NOMO-1 (cell line): Measurements from ENCODE around the gene MINDY4.

Experiments used
- DNase-seq, 2 experiments: peaks; one replicate each; lab custom pipeline; 2025; ENCODE audit not compliant: unreplicated experiment in 2 of 2; lab: John Stamatoyannopoulos, UW

MINDY4 gene

DNA sequence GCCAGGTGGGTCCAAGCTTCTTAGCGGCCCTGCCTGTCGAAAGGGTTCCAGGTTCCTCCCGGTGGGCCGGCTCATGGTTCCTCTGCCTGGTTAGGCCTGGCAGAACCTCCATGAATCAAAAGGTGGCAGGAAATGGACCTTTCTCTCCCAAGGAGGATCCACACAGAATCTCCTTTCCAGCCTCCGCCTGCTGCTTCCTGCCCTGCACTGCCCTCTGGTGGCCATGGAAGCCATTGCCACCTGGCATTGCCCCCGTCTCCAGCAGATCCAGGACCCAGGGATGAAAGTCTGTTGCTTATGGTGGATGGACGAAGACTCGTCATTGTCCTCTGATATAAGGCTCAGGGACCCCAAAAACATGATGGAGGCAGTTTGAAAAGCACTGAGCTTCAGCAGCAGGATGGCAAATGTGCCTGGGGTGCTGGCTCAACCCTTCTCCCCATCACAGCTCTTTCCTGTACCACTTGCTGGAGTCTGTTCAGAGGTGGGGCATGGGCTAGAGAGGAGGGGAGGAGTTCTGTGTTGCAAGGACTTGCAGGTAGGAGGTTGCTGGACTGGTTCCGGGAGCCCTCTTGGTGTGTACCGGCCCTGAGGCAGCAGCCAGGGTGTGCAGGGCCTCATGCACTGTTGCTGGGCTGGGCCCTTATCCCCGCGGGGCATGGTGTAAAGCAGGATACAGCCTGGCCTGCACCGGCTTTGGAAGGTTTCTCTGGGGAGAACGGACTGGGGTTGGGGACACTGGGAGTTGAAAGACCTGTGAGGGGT is 30.6 kb upstream of the MINDY4 start:
- peak in 1 of 2 experiments; percentile 46 for DNase-seq

DNA sequence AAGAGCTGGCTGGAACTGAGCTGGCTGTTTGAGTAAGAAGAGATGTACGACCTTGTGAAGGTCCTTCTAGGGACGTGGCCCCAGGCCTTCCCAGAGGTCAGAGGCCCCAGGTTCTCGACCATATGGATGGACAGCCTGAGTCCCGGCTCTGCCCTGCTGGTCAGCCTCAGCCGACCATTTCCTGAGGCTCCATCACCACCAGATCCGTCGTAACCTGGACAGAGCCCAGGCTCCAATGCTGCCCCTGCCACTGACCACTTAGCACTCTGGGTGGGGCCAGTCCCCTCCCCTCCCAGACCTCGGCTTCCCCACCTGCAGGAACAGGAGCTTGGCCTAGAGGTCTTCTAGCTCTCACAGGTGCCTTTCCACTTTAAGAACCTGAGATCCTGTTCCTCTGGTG is 29.9 kb upstream of the MINDY4 start:
- DNase-seq: no peak

- DNase-seq: no peak
These were observed 27.7 kb upstream of the MINDY4 start for GRCh38 chr7:30743371-30744074.

GRCh38 chr7:30744075-30744417 is 27.2 kb upstream of the MINDY4 start:
- no peak for DNase-seq

DNA sequence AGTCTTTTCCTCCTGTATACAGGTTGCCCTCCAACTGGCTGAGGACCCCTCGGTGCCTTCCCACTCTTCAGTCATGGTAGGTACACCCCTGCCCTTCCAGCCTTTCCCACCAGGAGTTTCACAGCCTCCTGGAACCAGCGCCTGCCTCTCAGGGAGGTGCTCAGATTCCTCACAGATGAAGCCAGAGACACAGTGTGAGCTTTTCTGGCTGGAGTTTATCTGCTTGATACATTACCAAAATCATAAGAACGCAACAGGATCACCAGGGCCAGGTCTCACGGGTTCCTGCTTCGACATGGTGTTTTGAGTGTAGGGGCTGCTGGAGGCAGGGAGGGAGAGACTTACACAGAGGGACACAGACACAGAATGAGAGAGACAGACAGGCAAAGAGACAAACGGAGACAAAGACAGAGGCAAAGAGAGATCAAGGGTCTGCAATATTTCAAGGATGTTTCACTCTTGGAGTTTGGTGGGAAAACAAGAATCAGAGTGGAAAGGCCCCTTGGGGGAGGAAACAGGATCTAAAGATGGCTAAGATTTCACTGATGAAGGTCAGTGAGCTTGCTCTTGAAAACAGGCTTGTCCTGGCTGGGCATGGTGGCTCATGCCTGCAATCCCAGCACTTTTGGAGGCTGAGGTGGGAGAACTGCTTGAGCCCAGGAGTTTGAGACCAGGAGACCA is 25.8 kb upstream of the MINDY4 start:
- DNase-seq: no peak

GRCh38 chr7:30750010-30750409 is 21.2 kb upstream of the MINDY4 start:
- DNase-seq: no peak

DNA sequence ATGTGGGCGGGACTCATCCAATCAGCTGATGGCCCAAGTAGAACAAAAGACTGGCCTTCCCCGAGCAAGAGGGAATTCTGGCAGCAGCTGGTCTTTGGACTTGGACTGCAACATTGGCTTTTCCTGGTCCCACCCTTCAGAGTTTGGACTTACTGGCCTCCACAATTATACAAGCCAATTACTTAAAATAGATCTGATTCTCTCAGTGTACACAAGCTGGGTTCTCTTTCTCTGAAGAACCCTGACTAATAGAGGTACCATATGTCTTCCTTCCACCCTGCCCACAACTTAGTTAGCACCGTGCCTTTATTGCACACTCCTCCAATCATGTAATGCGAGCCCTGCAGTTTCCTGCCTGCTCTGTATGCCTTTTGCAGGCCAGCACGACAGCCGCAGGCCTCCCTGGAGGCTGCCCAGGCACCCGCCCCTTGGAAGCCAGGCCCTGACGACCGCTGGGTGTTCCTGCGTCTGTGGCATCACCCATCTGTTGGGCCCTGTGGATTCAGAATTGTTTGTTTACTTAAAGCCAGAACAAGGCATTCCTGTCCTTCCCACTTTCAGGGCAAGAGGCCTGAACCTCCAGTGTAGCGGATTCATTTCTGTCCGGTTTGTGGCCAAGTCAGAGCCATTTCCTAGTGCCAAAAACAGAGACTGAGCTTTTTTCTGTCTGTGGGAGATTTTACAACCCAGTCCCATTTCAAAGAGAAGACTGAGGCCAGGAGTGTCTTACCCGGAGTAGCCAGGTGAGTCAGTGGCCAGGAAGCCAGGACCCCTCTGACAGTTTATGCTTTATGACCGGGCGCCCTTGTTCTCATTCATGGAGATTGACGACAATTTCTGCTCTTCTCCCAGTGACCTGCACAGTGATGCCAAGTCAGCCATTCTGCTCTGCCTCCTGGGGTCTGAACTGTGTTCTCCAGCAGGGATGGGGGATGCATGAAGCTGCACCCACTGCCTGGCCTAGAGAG is 20.2 kb upstream of the MINDY4 start:
- DNase-seq: no peak

GRCh38 chr7:30751696-30752273 is 19.4 kb upstream of the MINDY4 start, which contains the start of gene INMT:
Gene INMT (plus strand): TSS chr7:30752135. CDS start chr7:30752151, 16 bp downstream.
- no peak for DNase-seq

DNA sequence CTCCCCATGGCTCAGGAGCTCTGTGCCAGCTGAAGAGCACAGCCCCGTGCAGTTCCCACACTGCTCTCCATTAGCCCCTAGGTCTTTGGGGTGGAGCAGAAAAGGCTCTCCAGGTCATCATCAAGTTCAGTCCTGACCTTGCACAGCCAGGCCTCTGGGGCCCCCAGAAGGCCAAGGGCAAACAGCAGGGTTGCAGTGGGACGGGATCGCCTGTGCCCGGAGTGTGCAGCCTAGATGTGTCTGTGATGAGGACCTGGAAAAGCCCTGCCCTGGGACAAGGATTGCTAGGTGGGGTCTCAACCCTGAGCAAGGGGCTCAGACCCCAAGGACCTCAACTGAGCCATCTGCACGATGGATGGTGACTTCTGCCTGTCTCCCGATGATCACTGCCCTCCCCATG is 18.7 kb upstream of the MINDY4 start:
- no peak for DNase-seq

DNA sequence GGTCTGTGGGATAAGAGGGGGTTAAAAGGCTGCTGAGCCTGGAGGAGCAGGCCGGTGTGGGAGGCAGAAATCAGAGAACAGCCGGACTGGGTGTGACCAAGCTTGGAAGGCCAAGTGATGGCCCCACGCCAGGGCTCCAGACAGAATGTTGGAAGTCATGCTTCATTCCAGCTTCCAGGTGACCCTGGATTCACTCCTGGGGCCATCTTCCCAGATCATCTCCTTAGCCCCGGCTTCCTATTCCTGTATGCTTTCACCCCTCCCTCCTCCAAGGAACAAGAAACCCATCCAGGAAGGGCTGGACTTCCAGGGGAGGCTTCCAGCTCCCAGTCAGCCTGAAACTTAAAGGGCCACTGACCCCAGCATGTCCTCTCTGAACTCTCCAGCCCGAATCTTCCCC is 18.2 kb upstream of the MINDY4 start:
- no peak for DNase-seq

DNA sequence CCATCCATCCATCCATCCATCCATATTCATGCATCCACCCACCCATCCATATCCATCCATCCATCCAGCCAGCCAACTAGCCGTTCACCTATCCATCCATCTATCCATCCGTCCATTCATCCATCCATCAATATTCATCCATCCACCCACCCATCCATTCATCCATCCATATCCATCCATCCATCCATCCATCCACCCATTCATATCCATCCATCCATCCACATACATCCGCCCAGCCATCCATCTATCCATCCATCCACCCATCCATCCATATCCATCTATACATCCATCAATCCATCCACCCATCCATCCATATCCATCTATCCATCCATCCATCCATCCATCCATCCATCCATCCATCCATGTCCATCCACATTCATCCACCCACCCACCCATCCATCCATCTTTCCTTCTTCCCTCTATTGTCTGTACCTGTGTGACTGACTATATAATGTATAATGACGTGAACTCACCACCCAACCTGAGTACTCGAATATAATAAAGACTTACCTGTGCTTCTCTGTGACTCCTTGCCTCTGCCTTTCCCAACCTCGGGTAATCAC is 16.8 kb upstream of the MINDY4 start:
- no peak for DNase-seq

DNA sequence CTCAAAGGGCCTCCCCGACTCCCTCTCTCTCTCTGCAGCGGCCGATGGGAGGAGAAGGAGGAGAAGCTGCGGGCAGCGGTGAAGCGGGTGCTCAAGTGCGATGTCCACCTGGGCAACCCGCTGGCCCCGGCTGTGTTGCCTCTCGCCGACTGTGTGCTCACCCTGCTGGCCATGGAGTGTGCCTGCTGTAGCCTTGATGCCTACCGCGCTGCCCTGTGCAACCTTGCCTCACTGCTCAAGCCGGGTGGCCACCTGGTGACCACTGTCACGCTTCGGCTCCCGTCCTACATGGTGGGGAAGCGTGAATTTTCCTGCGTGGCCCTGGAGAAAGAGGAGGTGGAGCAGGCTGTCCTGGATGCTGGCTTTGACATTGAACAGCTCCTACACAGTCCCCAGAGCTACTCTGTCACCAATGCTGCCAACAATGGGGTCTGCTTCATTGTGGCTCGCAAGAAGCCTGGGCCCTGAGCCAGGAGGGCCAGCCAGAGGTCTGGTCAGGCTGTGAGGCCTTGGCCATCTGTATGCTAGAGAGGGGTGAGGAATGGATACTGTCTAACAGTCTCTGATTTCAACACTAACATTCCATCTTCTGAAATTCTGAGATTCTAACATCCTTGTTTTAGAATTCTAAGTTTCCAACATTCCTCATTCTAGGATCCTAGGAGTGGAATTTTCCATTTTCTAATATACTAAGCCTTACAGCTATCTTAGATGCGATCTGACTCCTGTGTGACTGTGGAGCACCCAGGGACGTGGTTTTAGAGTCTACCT is 15.6 kb upstream of the MINDY4 start:
- DNase-seq: no peak

GRCh38 chr7:30757342-30757692 is 13.9 kb upstream of the MINDY4 start:
- DNase-seq: no peak

DNA sequence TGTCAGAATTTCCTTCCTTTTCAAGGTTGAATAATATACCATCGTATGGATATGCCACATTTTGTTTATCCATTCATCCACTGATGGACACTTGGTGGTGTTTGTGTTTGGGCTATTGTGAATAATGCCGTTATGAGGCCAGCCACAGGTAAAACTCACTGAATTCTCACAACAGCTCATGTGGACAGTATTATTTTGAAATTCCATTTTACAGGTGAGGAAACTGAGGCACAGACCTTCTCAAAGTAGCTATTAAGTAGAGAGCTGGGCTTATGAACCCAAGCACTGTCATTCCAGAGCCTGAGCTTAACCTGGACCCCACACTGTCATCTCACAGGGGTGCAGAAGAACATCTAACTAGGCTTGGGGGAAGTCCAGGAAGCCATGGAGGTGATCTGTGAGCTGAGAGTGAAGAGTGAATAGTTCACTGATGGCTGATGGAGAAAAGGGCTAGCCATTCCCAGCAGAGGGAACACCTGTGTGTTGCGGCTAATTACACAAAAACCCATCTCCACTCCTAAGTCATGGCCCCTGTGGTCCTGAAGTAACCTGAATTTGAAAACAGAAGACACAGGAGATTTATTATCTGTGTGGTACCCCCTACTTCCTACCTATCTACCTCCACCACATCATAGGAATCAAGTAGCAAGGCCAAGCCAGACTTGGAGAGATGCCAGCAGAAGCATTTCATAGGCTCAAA is 10.6 kb upstream of the MINDY4 start:
- no peak for DNase-seq

- no peak for DNase-seq
These were observed 9.7 kb upstream of the MINDY4 start for GRCh38 chr7:30761214-30762156.

DNA sequence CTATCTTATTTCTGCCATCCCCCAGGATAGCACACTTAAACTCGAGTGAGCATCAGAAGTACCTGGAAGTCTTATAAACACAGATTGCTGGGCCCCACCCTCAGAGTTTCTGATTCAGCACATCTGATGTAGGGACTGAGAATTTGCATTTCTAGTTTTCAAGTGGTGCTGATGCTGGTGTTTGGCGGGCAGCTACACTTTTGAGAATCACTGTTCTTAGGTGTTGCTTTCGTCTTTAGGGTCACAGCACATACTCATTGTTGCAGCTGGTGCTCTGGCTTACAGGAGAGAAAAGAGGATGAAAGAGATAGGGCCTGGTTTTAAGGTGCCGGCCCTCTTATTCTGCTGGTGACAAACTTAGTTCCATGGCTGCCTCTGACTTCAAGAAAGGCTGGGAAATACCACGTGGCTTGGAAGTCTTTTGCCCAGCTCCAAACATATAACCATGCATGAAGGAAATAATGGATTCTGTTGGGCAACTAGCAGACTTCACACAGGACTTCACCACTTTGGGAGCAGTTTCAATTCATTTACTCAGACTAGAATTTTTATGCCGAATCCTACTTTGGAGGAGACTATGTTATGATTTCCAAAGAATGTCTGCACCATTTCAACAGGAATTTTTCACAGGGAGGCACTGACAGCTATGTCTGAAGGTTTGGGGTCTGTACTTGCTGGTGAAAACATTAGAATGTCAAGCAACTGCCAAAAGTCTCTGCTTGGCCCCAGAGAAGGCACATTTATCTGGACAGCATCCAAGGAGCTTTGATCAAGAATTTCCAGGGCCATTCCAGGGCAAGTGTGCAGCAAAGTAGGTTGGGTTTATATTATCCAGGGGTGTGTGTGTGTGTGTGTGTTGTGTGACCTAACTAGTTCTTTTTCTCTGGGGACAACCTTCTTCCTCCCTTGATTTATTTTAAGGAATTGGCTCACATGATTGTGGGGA is 6.9 kb upstream of the MINDY4 start:
- DNase-seq: no peak

GRCh38 chr7:30765408-30765807 is 5.8 kb upstream of the MINDY4 start:
- no peak for DNase-seq
